K562 (cell line): ENCODE data around the gene SLC38A10.

Source experiments
- FOXA1 ChIP-seq: fragments of 450-650 bp; IDR thresholded peaks from 2 replicates; pipeline ENCODE4 v1.6.1; 2016; ENCODE audit warnings: mild to moderate bottlenecking, borderline replicate concordance
- POU5F1 ChIP-seq: fragments of 150-350 bp; IDR thresholded peaks from 2 replicates; pipeline ENCODE4 v1.6.1; 2014; ENCODE audit warnings: borderline replicate concordance, low read length, low read depth, mild to moderate bottlenecking; ENCODE audit not compliant: partially characterized antibody
- RFX5 ChIP-seq: IDR thresholded peaks from 2 replicates; pipeline ENCODE4 v1.6.1; 2011; ENCODE audit warnings: low read depth, mild to moderate bottlenecking, improper control_type of control experiment, low read length
- SIN3A ChIP-seq, 2 experiments: fragments of 150-350 bp in 1 of 2; IDR thresholded peaks; 2 replicates each; pipeline ENCODE4 v1.6.1; 2011 to 2016; ENCODE audit warnings: borderline replicate concordance in 2 of 2, low read depth in 2 of 2, low read length in 2 of 2, mild to moderate bottlenecking in 2 of 2, moderate library complexity in 2 of 2; ENCODE audit not compliant: control insufficient read depth in 1 of 2
- SMAD1 ChIP-seq: fragments of 150-350 bp; IDR thresholded peaks from 2 replicates; pipeline ENCODE4 v1.6.1; 2014; ENCODE audit warnings: low read length, low read depth; ENCODE audit not compliant: partially characterized antibody
- TFAP4 ChIP-seq: sonication (generic); formaldehyde crosslinking; IDR thresholded peaks from 2 replicates; pipeline ENCODE4 v1.8.0; 2022; ENCODE audit warnings: missing genetic modification reagents, mild to moderate bottlenecking, moderate library complexity, borderline replicate concordance
- ZNF143 ChIP-seq: sonication (generic); formaldehyde crosslinking; IDR thresholded peaks from 2 replicates; pipeline ENCODE4 v1.9.0; 2022; ENCODE audit warnings: mild to moderate bottlenecking, missing genetic modification reagents

GRCh38 chr17:81197409-81197795 lies 97.7 kb downstream of the SLC38A10 start:
- TF ChIP-seq SMAD1 (no peak), RFX5 (no peak), SIN3A (IDR thresholded peaks at IDR 0.05; ENCODE audit: borderline replicate concordance in 2 of 2, control insufficient read depth in 1 of 2, low read depth in 2 of 2, low read length in 2 of 2) (no peak), ZNF143 (CRISPR knock-in tag) (no peak), TFAP4 (no peak), FOXA1 (no peak), POU5F1 (no peak)
